Endothelial cell of umbilical vein (primary cell): ENCODE results near the gene OR5V1. TPM values are rescaled to one million over a fixed set of nuclear protein-coding genes. Genes with fewer than 3 reads are reported as not detected.

Experiments used
- BruUV-seq: library from RNA; stranded (reverse); fragments of 400-500 nt; replicated peaks from 2 replicates; lab custom pipeline; 2021; lab: Mats Ljungman, UMichigan
- CTCF ChIA-PET: fragments of 300-600, 350-600 bp; sonication (Branson Sonifier 250); formaldehyde crosslinking; loops from one replicate; lab custom pipeline; 2021; ENCODE audit warnings: antibody characterized with exemption, inconsistent platforms; lab: Charles Lee
- POLR2A ChIA-PET: fragments of 300-600, 350-600 bp; sonication (Branson Sonifier 250); formaldehyde crosslinking; loops from one replicate; lab custom pipeline; 2021; ENCODE audit warnings: antibody characterized with exemption, inconsistent platforms; lab: Charles Lee
- DNase-seq: peaks from one replicate; pipeline ENCODE4 v3.0.0-alpha.2; 2011; ENCODE audit warnings: low read depth, low spot score
- FAIRE-seq: peaks from 2 replicates; lab custom pipeline; 2011; peaks lifted over from hg19 to GRCh38; lab: Jason Lieb, UNC
- H2AFZ ChIP-seq: 2 replicates; pipeline ENCODE4 v1.6.0; 2012; ENCODE audit warnings: low read depth, low read length, control low read depth, inconsistent platforms
- H3K27ac ChIP-seq: 2 replicates; pipeline ENCODE4 v1.5.1; 2011; ENCODE audit warnings: low read depth, mild to moderate bottlenecking, control low read depth, low read length, moderate library complexity; ENCODE audit not compliant: insufficient read depth
- H3K27me3 ChIP-seq, 2 experiments: 2 replicates each; pipeline versions ENCODE4 v1.6.0 to v1.6.1; 2011; ENCODE audit warnings: low read length in 2 of 2, mixed read lengths in 1 of 2; ENCODE audit not compliant: control insufficient read depth in 2 of 2, insufficient read depth in 2 of 2
- H3K36me3 ChIP-seq, 2 experiments: 2 replicates in 1 of 2; 3 replicates in 1 of 2; pipeline ENCODE4 v1.5.1; 2011; ENCODE audit warnings: low read length in 2 of 2, mild to moderate bottlenecking in 1 of 2, moderate library complexity in 1 of 2; ENCODE audit not compliant: control insufficient read depth in 2 of 2, insufficient read depth in 2 of 2; ENCODE audit errors: extremely low read depth in 1 of 2
- H3K4me1 ChIP-seq: 3 replicates; pipeline ENCODE4 v1.5.1; 2011; ENCODE audit warnings: mild to moderate bottlenecking, low read length; ENCODE audit not compliant: control insufficient read depth, insufficient read depth; ENCODE audit errors: extremely low read depth
- H3K4me2 ChIP-seq: 2 replicates; pipeline ENCODE4 v1.6.1; 2011; ENCODE audit warnings: low read length, control low read depth, mixed read lengths; ENCODE audit not compliant: insufficient read depth
- H3K4me3 ChIP-seq, 3 experiments: fragments of 200-600 bp in 1 of 3; sonication (generic), shearing (Covaris generic) in 1 of 3; replicated peaks in 1 of 3; 2 replicates each; pipeline ENCODE4 v1.5.1; 2011 to 2016; ENCODE audit warnings: control low read depth in 3 of 3, low read length in 3 of 3, mild to moderate bottlenecking in 2 of 3, inconsistent platforms in 1 of 3, low read depth in 1 of 3, moderate library complexity in 1 of 3; ENCODE audit not compliant: insufficient read depth in 1 of 3
- H3K79me2 ChIP-seq: 2 replicates; pipeline ENCODE4 v1.6.0; 2012; ENCODE audit warnings: low read length, inconsistent platforms; ENCODE audit not compliant: control insufficient read depth, insufficient read depth
- H3K9ac ChIP-seq: replicated peaks from 2 replicates; pipeline ENCODE3; 2011; ENCODE audit warnings: low read length, control low read depth; ENCODE audit not compliant: insufficient read depth; ENCODE audit errors: extremely low read depth
- H3K9me1 ChIP-seq: replicated peaks from 3 replicates; pipeline ENCODE4 v1.6.0; 2011; ENCODE audit warnings: mild to moderate bottlenecking, low read length; ENCODE audit not compliant: control insufficient read depth, insufficient read depth; ENCODE audit errors: extremely low read depth
- H3K9me3 ChIP-seq: replicated peaks from 2 replicates; pipeline ENCODE4 v1.5.1; 2012; ENCODE audit warnings: low read length, inconsistent platforms; ENCODE audit not compliant: control insufficient read depth, insufficient read depth
- H4K20me1 ChIP-seq: replicated peaks from 2 replicates; pipeline ENCODE3; 2011; ENCODE audit warnings: mild to moderate bottlenecking, low read length; ENCODE audit not compliant: control insufficient read depth, insufficient read depth; ENCODE audit errors: extremely low read depth
- CTCF ChIP-seq, 2 donors: IDR thresholded peaks; 1 replicate in 1 of 2; 2 replicates in 1 of 2; pipeline ENCODE4 v1.5.1; 2011; ENCODE audit warnings: low read length in 2 of 2, mild to moderate bottlenecking in 2 of 2, moderate library complexity in 2 of 2, control low read depth in 1 of 2, inconsistent platforms in 1 of 2, low read depth in 1 of 2; ENCODE audit not compliant: insufficient read depth in 1 of 2; ENCODE audit errors: extremely low read depth in 1 of 2
- EZH2 ChIP-seq: IDR thresholded peaks from 2 replicates; pipeline ENCODE4 v1.6.1; 2012; ENCODE audit warnings: borderline replicate concordance, low read depth, mild to moderate bottlenecking, moderate library complexity, low read length, inconsistent platforms; ENCODE audit not compliant: severe bottlenecking
- FOS ChIP-seq: IDR thresholded peaks from 2 replicates; pipeline ENCODE4 v1.6.1; 2011; ENCODE audit warnings: mild to moderate bottlenecking, low read length, moderate library complexity, borderline replicate concordance; ENCODE audit not compliant: insufficient read depth
- GATA2 ChIP-seq: IDR thresholded peaks from 2 replicates; pipeline ENCODE4 v1.7.0; 2011; ENCODE audit warnings: low read depth, mild to moderate bottlenecking, moderate library complexity, mixed read lengths, low read length; ENCODE audit not compliant: insufficient read length, insufficient read depth
- JUN ChIP-seq: IDR thresholded peaks from 2 replicates; pipeline ENCODE4 v1.6.1; 2011; ENCODE audit warnings: borderline replicate concordance, low read depth; ENCODE audit not compliant: insufficient read length, insufficient read depth
- MYC ChIP-seq: IDR thresholded peaks from one replicate; pipeline ENCODE4 v1.6.1; 2011; ENCODE audit warnings: mild to moderate bottlenecking, low read depth, low read length
- POLR2A ChIP-seq: IDR thresholded peaks from 2 replicates; pipeline ENCODE4 v1.6.1; 2012; ENCODE audit warnings: low read depth, mild to moderate bottlenecking, control low read depth, low read length
- POLR2AphosphoS5 ChIP-seq: IDR thresholded peaks from 2 replicates; pipeline ENCODE4 v1.6.1; 2012; ENCODE audit warnings: low read depth, mild to moderate bottlenecking, control low read depth, low read length, moderate library complexity; ENCODE audit not compliant: insufficient read depth
- dilution Hi-C: fragments of 300-500 bp; cut with MboI; formaldehyde crosslinking; loops from one replicate; pipeline ENCODE4 v1.15.0; 2019; ENCODE audit warnings: low sequenced_read_pairs; ENCODE audit not compliant: extremely low pct_ligation_motif_present
- intact Hi-C: fragments of 100-400 bp; cut with micrococcal nuclease; formaldehyde crosslinking; loops from one replicate; pipeline ENCODE4 v1.10.0; 2022
- polyA plus RNA-seq, 4 experiments: library from polyadenylated mRNA; depleted of rRNA in 3 of 4; stranded (reverse) in 3 of 4; unstranded in 1 of 4; fragments of >200 nt; gene quantifications; 2 replicates each; pipeline versions ENCODE4 v1.2.1 to v1.2.3, GENCODE V29; 2011 to 2012; ENCODE audit warnings: missing spikeins in 1 of 4
- total RNA-seq: library from RNA; stranded (reverse); gene quantifications from 2 replicates; pipeline ENCODE4 v1.2.3, GENCODE V29; 2021
- TF ChIP-seq, protein P1 (sequence below): IDR thresholded peaks from 2 replicates; pipeline ENCODE4 v1.6.1; 2011; ENCODE audit not compliant: insufficient read depth, insufficient read length

OR5V1 gene
- total and polyA plus RNA-seq, 2 donors (not counting 3 experiments of a cell fraction or from before 2014, with no cell fraction given), result not detected

DNA sequence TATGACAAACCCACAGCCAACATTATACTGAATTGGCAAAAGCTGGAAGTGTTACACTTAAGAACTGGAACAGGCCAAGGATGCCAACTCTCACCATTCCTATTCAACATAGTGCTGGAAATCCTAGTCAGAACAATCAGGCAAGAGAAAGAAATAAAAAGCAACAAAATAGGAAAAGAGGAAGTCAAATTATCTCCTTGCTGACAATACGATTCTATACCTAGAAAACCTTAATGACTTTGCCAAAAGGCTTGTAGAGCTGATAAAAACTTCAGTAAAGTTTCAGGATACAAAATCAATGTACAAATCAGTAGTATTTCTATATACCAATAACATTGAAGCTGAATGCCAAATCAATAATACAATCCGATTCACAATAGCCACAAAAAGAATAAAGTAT lies 32.4 kb downstream of the OR5V1 start:
- no peaks in the 10 kb centered on the region for H3K36me3 ChIP-seq
- DNase-seq (no peak), FAIRE-seq (no peak)
- H3K4me1 ChIP-seq, result no peaks in the 10 kb centered on the region
- ChIA-PET CTCF (no interaction called here), POLR2A (no interaction called here)
- H3K9me1 ChIP-seq, result no peaks in the 10 kb centered on the region
- TF ChIP-seq MYC (no peak), POLR2AphosphoS5 (no peak), JUN (no peak), GATA2 (no peak), EZH2 (no peak), CTCF (IDR thresholded peaks at IDR 0.05; ENCODE audit: extremely low read depth in 1 of 2, insufficient read depth in 1 of 2, low read depth in 1 of 2, low read length in 2 of 2) (no peak), POLR2A (no peak), FOS (no peak)
- TF ChIP-seq, protein P1, sequence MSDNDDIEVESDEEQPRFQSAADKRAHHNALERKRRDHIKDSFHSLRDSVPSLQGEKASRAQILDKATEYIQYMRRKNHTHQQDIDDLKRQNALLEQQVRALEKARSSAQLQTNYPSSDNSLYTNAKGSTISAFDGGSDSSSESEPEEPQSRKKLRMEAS, result no peak
- H3K27ac ChIP-seq, result no peak overlapping the region
- BruUV-seq, result no TSS peak
- no peaks in the 10 kb centered on the region for H3K9me3 ChIP-seq
- dilution Hi-C loops (no loop called here), intact Hi-C loops (no loop called here)
- no peak overlapping the region for H3K9ac ChIP-seq
- H2AFZ ChIP-seq, result no peak overlapping the region
- H3K27me3 ChIP-seq, result no peaks in the 10 kb centered on the region
- H4K20me1 ChIP-seq, result no peaks in the 10 kb centered on the region
- no peak overlapping the region for H3K4me3 ChIP-seq
- H3K79me2 ChIP-seq, result no peaks in the 10 kb centered on the region
- H3K4me2 ChIP-seq, result no peak overlapping the region
